ENCODE data around the gene RUFY1. TPM values are rescaled to one million over a fixed set of nuclear protein-coding genes. Genes with fewer than 3 reads are reported as not detected.

The RUFY1 gene
- polyA plus RNA-seq, 1 of the 3 experiments (the other 2 are of a cell fraction) = 30.3 TPM

- Histone ChIP-seq H3F3A (replicated peaks; ENCODE audit: insufficient read depth) (peaks cover 49% of the 10 kb centered on the region), H3K79me2 (ENCODE audit: insufficient read depth) (peaks cover 5% of the 10 kb centered on the region; the same call in 1 of the 2 replicates), H3K4me1 (ENCODE audit: control insufficient read depth in 1 of 2, insufficient read depth in 2 of 2, low read depth in 1 of 2, low read length in 1 of 2) (peaks cover 0 to 23% of the 10 kb centered on the region in 2 experiments; a peak in 1 of 4 replicates), H3K4me2 (no peak overlapping the region), H3K4me3 (ENCODE audit: low read depth in 2 of 2, low read length in 1 of 2) (no peak overlapping the region), H3K9ac (no peak overlapping the region), H3K36me3 (replicated peaks in 1 of 2; ENCODE audit: control insufficient read depth in 1 of 2, insufficient read depth in 2 of 2, low read length in 1 of 2) (peaks cover 19 to 54% of the 10 kb centered on the region in 2 experiments), H2AFZ (ENCODE audit: low read depth) (no peak overlapping the region), H3K9me3 (no peaks in the 10 kb centered on the region), H3K27ac (ENCODE audit: low read depth in 2 of 2, low read length in 1 of 2) (peak overlapping the region; percentile 12 to 43; a peak in 2 of 4 replicates), H3K9me2 (no peaks in the 10 kb centered on the region), H4K20me1 (ENCODE audit: insufficient read depth) (peaks cover 47% of the 10 kb centered on the region), H3K27me3 (ENCODE audit: insufficient read depth) (no peaks in the 10 kb centered on the region)
- CTCF ChIA-PET = interaction anchor here (0.7 to 1.7 kb wide), 4 partner anchors 13 to 57 kb away, joined by 3 to 4 read pairs (median 4); partner anchors contain the start of gene RUFY1
- DNase-seq = no peak
- WGBS (ENCODE audit: low lambda C conversion rate) = 77% methylated on average over 13 of the region's 19 CpGs
- no peak for TF ChIP-seq ELF1 (IDR thresholded peaks at IDR 0.05)
- TF ChIP-seq ZBTB33 (IDR thresholded peaks at IDR 0.05; ENCODE audit: borderline replicate concordance, low read depth) = 0 out of 2 replicates have a peak, but pooled peaks have one; percentile 6
- TF ChIP-seq EZH2phosphoT487 (IDR thresholded peaks at IDR 0.05; ENCODE audit: borderline replicate concordance, low read depth) = no peak
- TF ChIP-seq IRF3 (IDR thresholded peaks at IDR 0.05; ENCODE audit: low read depth, low read length) = no peak
- no peak for TF ChIP-seq TAF1 (IDR thresholded peaks at IDR 0.05; ENCODE audit: borderline replicate concordance, low read depth, low read length)
- no peak for TF ChIP-seq CHD2 (IDR thresholded peaks at IDR 0.05; ENCODE audit: low read length, partially characterized antibody)
- no peak for TF ChIP-seq FOXM1 (IDR thresholded peaks at IDR 0.05; ENCODE audit: low read depth)
- TF ChIP-seq PBX3 (IDR thresholded peaks at IDR 0.05) = no peak; the same call in 1 of the 2 replicates
- peak; percentile 70; the same call in 1 of the 2 replicates for TF ChIP-seq POLR2AphosphoS5 (IDR thresholded peaks at IDR 0.05; ENCODE audit: low read depth, low read length)
- peak; percentile 15; the same call in 1 of the 2 replicates for TF ChIP-seq JUND (IDR thresholded peaks at IDR 0.05)
- TF ChIP-seq MAX (IDR thresholded peaks at IDR 0.05; ENCODE audit: low read depth) = no peak
- TF ChIP-seq NFIC (IDR thresholded peaks at IDR 0.05; ENCODE audit: borderline replicate concordance) = no peak
- TF ChIP-seq GATA2 (CRISPR knock-in tag; IDR thresholded peaks at IDR 0.05) = no peak
- TF ChIP-seq FOXJ3 (CRISPR knock-in tag; IDR thresholded peaks at IDR 0.05) = no peak
- TF ChIP-seq FOSL2 (IDR thresholded peaks at IDR 0.05; ENCODE audit: borderline replicate concordance, low read depth) = peak; percentile 3; the same call in 1 of the 2 replicates
- POLR2A ChIA-PET = interaction anchor here (1.1 to 3.6 kb wide), 7 partner anchors 8 to 22 kb away, joined by 3 to 19 read pairs (median 5); partner anchors contain the start of gene HNRNPH1
Observed at GRCh38 chr5:179607160-179607931, 57.0 kb downstream of the RUFY1 start.
